ENCODE results near the gene KCTD19.

KCTD19 gene

DNA sequence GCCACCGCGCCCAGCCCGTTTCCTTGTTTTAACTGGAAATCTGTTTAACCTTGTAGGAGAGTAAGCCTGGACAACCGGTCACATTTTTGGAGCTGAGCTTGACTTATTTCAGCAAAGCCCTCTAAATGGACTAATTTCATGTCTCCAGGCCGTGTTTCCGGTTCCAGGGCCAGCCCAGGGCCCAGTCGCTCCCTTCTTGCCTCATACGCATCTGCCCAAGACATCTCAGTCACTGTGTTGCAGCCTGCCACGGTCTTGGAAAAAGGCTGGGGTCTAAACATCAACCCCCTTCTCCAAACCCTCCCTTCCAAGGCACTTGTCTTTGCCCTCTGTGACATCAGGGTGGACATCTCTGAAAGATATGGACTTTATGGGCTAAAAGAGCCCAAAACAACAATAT is 28.3 kb downstream of the KCTD19 start:
- DNase-seq = no peak

DNA sequence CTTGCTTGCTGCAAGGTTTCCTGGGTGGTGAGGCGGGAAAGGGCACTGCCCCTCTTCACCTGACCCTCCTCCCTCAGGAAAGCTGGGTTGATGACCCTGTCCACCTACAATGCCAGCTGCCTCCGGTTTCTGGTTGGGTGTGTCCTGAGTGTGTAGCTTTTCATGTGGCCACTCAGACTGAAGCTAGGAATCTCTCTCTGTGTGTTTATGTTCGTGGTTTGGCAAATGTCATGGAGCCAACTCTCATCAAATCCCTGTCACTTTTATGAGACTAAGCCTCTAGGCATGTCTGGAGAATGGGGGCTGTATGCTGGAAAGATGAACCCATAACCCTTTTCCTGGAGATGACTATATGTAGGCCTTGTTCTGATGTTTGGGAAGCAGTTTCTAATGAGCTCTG is 30.1 kb downstream of the KCTD19 start:
- H3K36me3 ChIP-seq (replicated peaks; ENCODE audit: insufficient read depth, low read length) = no peaks in the 10 kb centered on the region
- no peaks in the 10 kb centered on the region for H3F3A ChIP-seq (ENCODE audit: insufficient read depth, low read length)
- H2AFZ ChIP-seq (ENCODE audit: low read length) = no peak overlapping the region
- H3K4me2 ChIP-seq (ENCODE audit: low read depth, low read length) = no peak overlapping the region
- no peak overlapping the region for H3K9ac ChIP-seq (ENCODE audit: low read length)
- TF ChIP-seq, protein P1, sequence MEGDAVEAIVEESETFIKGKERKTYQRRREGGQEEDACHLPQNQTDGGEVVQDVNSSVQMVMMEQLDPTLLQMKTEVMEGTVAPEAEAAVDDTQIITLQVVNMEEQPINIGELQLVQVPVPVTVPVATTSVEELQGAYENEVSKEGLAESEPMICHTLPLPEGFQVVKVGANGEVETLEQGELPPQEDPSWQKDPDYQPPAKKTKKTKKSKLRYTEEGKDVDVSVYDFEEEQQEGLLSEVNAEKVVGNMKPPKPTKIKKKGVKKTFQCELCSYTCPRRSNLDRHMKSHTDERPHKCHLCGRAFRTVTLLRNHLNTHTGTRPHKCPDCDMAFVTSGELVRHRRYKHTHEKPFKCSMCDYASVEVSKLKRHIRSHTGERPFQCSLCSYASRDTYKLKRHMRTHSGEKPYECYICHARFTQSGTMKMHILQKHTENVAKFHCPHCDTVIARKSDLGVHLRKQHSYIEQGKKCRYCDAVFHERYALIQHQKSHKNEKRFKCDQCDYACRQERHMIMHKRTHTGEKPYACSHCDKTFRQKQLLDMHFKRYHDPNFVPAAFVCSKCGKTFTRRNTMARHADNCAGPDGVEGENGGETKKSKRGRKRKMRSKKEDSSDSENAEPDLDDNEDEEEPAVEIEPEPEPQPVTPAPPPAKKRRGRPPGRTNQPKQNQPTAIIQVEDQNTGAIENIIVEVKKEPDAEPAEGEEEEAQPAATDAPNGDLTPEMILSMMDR (IDR thresholded peaks at IDR 0.05; ENCODE audit: low read length) = no peak
- TF ChIP-seq EZH2 (optimal IDR thresholded peaks at IDR 0.05; ENCODE audit: low read depth, low read length) = no peak
- no peaks in the 10 kb centered on the region for H3K4me1 ChIP-seq (ENCODE audit: low read length)
- H3K9me2 ChIP-seq (replicated peaks; ENCODE audit: insufficient read depth, low read length) = no peaks in the 10 kb centered on the region
- H4K20me1 ChIP-seq (ENCODE audit: insufficient read depth, low read length) = no peaks in the 10 kb centered on the region
- peaks cover 15% of the 10 kb centered on the region; the same call in 1 of the 2 replicates for H3K27me3 ChIP-seq (replicated peaks; ENCODE audit: insufficient read depth, low read length)
- H3K79me2 ChIP-seq (ENCODE audit: low read length) = no peaks in the 10 kb centered on the region
- DNase-seq = no peak
- no peaks in the 10 kb centered on the region for H3K9me3 ChIP-seq (replicated peaks; ENCODE audit: insufficient read depth, low read length)
- H3K4me3 ChIP-seq (ENCODE audit: low read length) = no peak overlapping the region
- no peak overlapping the region for H3K27ac ChIP-seq (ENCODE audit: low read length)

More for the DNA sequence above, 28.3 kb downstream of the KCTD19 start:
- peaks cover 15% of the 10 kb centered on the region; the same call in 1 of the 2 replicates for H3K27me3 ChIP-seq (replicated peaks; ENCODE audit: insufficient read depth, low read length)
- H3K9ac ChIP-seq (ENCODE audit: low read length) = no peak overlapping the region
- no peaks in the 10 kb centered on the region for H3K9me2 ChIP-seq (replicated peaks; ENCODE audit: insufficient read depth, low read length)
- H3K4me2 ChIP-seq (ENCODE audit: low read depth, low read length) = no peak overlapping the region
- H3K4me1 ChIP-seq (ENCODE audit: low read length) = no peaks in the 10 kb centered on the region
- no peaks in the 10 kb centered on the region for H3K36me3 ChIP-seq (replicated peaks; ENCODE audit: insufficient read depth, low read length)
- H3K9me3 ChIP-seq (replicated peaks; ENCODE audit: insufficient read depth, low read length) = no peaks in the 10 kb centered on the region
- H3K4me3 ChIP-seq (ENCODE audit: low read length) = no peak overlapping the region
- H3K79me2 ChIP-seq (ENCODE audit: low read length) = no peaks in the 10 kb centered on the region
- TF ChIP-seq EZH2phosphoT487 (IDR thresholded peaks at IDR 0.05; ENCODE audit: low read length) (no peak), EZH2 (optimal IDR thresholded peaks at IDR 0.05; ENCODE audit: low read depth, low read length) (no peak)
- TF ChIP-seq, protein P1 (IDR thresholded peaks at IDR 0.05; ENCODE audit: low read length) = no peak
- H2AFZ ChIP-seq (ENCODE audit: low read length) = no peak overlapping the region
- H3F3A ChIP-seq (ENCODE audit: insufficient read depth, low read length) = no peaks in the 10 kb centered on the region
- no peak overlapping the region for H3K27ac ChIP-seq (ENCODE audit: low read length)
- H4K20me1 ChIP-seq (ENCODE audit: insufficient read depth, low read length) = no peaks in the 10 kb centered on the region

DNA sequence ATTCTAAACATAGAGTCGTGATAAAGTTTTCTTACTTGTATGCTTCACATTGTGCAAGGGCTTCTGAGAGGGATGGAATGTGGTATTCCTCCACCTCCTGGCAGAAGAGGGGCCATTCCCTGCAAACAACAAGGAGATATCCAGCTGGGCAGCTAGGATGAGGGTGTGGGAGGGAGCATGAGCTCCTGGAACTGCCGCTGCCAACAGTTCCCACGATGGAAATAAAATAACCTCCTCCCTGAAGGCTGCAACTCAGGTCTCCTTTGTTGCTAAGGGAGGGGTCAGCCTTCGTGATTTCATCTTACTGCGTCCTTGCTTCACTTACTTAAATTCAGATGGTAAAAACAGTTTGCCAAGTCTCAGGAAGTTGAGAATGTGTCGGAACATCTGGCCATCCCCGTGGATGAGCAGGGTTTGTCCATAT is 31.6 kb downstream of the KCTD19 start:
- TF ChIP-seq EZH2 (optimal IDR thresholded peaks at IDR 0.05; ENCODE audit: low read depth, low read length) (no peak), EZH2phosphoT487 (IDR thresholded peaks at IDR 0.05; ENCODE audit: low read length) (no peak)
- TF ChIP-seq, protein P1 (IDR thresholded peaks at IDR 0.05; ENCODE audit: low read length) = no peak
- no peak overlapping the region for H3K27ac ChIP-seq (ENCODE audit: low read length)
- no peak overlapping the region for H3K4me3 ChIP-seq (ENCODE audit: low read length)
- no peaks in the 10 kb centered on the region for H3K9me3 ChIP-seq (replicated peaks; ENCODE audit: insufficient read depth, low read length)
- H3K27me3 ChIP-seq (replicated peaks; ENCODE audit: insufficient read depth, low read length) = peaks cover 15% of the 10 kb centered on the region; the same call in 1 of the 2 replicates
- H3K79me2 ChIP-seq (ENCODE audit: low read length) = no peaks in the 10 kb centered on the region
- H3K4me1 ChIP-seq (ENCODE audit: low read length) = no peaks in the 10 kb centered on the region
- H3F3A ChIP-seq (ENCODE audit: insufficient read depth, low read length) = no peaks in the 10 kb centered on the region
- no peak overlapping the region for H3K9ac ChIP-seq (ENCODE audit: low read length)
- H2AFZ ChIP-seq (ENCODE audit: low read length) = no peak overlapping the region
- H3K4me2 ChIP-seq (ENCODE audit: low read depth, low read length) = no peak overlapping the region
- no peaks in the 10 kb centered on the region for H3K36me3 ChIP-seq (replicated peaks; ENCODE audit: insufficient read depth, low read length)
- H3K9me2 ChIP-seq (replicated peaks; ENCODE audit: insufficient read depth, low read length) = no peaks in the 10 kb centered on the region
- no peak for DNase-seq
- no peaks in the 10 kb centered on the region for H4K20me1 ChIP-seq (ENCODE audit: insufficient read depth, low read length)

Measured in MM.1S (cell line).